Ovary (tissue), 3 donors: ENCODE data around the gene ZMYND10.

ENCODE experiments used
- EP300 ChIP-seq: sonication (generic); formaldehyde crosslinking; IDR thresholded peaks from one replicate; pipeline ENCODE4 v1.6.1; 2017; ENCODE audit warnings: antibody characterized with exemption
- POLR2A ChIP-seq: fragments of 450-650 bp; IDR thresholded peaks from one replicate; pipeline ENCODE4 v1.6.1; 2017; ENCODE audit warnings: antibody characterized with exemption, mild to moderate bottlenecking, moderate library complexity
- TF ChIP-seq, protein P1 (sequence below), 3 donors: fragments of 450-650 bp in 2 of 3; fragments of 200-600 bp in 1 of 3; IDR thresholded peaks; one replicate each; pipeline versions ENCODE4 v1.5.1 to v1.8.0; 2016 to 2022; ENCODE audit warnings: antibody characterized with exemption in 3 of 3, mild to moderate bottlenecking in 1 of 3
- donor health status: DM: no; HTN: no; CAD: no.

DNA sequence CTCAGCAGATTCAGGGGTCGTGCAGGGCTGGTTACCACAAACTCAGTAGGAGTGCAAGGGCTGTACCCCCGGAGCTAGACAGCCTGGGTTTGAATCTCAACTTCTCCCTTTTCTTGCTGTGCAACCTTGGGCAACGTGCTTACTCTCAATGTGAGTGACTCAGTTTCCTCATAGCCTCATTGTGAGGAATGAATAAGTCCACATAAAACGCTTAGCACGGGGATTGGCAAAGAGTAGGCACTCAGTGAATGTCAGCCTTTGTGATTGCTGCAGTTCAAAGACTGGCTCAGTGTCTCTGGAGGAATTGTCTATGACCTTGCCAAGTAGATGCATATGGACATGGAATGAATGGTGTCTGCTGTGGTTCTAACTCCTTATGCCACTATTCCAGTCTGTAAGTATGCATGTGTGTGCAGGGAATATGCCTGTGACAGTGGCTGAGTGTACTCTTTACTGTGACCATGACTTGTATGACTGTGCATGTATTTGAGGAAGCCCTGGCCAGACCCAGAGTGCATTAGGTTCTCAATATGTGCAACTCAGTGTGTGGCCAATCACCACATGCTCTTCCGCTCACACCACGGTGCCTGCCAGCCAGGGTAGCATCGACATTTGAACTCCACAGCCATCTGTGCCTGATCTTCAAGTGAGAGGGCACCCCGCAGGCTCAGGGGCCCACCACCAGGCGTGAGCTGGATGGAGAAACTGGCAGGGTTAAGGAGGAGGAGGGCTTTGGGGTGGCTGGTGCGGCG lies 45.4 kb downstream of the ZMYND10 start:
- TF ChIP-seq, protein P1, sequence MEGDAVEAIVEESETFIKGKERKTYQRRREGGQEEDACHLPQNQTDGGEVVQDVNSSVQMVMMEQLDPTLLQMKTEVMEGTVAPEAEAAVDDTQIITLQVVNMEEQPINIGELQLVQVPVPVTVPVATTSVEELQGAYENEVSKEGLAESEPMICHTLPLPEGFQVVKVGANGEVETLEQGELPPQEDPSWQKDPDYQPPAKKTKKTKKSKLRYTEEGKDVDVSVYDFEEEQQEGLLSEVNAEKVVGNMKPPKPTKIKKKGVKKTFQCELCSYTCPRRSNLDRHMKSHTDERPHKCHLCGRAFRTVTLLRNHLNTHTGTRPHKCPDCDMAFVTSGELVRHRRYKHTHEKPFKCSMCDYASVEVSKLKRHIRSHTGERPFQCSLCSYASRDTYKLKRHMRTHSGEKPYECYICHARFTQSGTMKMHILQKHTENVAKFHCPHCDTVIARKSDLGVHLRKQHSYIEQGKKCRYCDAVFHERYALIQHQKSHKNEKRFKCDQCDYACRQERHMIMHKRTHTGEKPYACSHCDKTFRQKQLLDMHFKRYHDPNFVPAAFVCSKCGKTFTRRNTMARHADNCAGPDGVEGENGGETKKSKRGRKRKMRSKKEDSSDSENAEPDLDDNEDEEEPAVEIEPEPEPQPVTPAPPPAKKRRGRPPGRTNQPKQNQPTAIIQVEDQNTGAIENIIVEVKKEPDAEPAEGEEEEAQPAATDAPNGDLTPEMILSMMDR (IDR thresholded peaks at IDR 0.05) = no peak
- TF ChIP-seq POLR2A = no peak
- no peak for TF ChIP-seq EP300
